ENCODE measurements around the gene SLC2A6. TPM values are rescaled to one million over a fixed set of nuclear protein-coding genes. Genes with fewer than 3 reads are reported as not detected.

Gene SLC2A6
- total RNA-seq, 2 donors from 2014 or later = 1.6 to 2.9 TPM

DNA sequence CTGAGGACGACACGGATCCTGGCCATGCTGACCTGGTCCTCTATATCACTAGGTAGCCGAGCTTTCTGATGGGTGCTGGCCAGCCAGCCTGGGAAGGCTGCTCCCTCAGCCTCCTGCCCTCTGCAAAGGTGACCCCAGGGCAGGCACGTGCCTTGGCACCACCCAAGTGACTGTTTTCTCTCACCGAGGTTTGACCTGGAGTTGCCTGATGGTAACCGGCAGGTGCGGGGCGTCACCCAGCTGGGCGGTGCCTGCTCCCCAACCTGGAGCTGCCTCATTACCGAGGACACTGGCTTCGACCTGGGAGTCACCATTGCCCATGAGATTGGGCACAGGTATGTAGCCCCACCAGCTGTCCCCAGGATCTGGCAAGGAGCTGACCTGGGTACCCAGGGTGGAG lies 52.9 kb downstream of the SLC2A6 start:
- peak; percentile 68 for ATAC-seq
- DNase-seq = peak in 1 of 2 donors; percentile 54
- intact Hi-C loops (cut with DNase I, micrococcal nuclease) = no loop called here

DNA sequence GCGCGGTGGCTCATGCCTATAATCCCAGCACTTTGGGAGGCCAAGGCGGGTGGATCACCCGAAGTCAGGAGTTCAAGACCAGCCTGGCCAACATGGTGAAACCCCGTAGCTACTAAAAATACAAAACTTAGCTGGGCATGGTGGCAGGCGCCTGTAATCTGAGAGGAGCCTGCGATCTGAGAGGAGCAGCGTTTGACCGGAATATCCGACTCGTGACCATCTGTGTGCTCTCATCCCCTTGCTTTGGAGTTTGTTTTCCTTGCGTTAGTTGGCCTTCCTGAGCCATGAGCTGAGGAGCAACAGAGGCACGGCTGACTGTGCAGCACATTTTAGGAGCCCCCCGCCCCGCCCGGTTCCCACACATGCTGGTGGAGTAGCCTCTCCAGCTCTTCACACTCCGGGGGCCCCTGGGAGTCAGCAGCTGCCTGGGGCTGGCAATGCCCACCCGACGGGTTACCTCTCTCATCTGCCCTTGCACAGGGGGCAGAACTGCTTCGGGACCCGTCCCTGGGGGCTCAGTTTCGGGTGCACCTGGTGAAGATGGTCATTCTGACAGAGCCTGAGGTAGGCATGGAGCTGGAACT lies 53.8 kb downstream of the SLC2A6 start:
- intact Hi-C loops (cut with DNase I, micrococcal nuclease) = no loop called here
- no peak for ATAC-seq
- no peak for DNase-seq

DNA sequence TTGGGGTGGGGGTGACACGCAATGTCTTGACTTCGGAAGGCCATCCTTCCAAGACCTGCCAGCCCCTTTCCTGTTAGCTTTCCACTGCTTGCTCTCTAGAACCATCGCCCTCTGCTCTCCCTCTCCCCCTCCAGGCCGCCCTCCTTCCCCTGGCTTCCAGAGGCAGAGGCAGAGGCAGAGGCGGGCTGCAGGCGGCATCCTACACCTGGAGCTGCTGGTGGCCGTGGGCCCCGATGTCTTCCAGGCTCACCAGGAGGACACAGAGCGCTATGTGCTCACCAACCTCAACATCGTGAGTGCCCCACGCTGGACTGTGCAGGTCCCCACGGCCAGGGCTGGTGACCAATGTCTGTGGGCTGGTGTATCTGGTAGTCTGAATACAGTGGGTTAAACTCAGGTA lies 54.7 kb downstream of the SLC2A6 start:
- intact Hi-C loops (cut with DNase I, micrococcal nuclease) = no loop called here
- ATAC-seq (no peak), DNase-seq (no peak)

DNA sequence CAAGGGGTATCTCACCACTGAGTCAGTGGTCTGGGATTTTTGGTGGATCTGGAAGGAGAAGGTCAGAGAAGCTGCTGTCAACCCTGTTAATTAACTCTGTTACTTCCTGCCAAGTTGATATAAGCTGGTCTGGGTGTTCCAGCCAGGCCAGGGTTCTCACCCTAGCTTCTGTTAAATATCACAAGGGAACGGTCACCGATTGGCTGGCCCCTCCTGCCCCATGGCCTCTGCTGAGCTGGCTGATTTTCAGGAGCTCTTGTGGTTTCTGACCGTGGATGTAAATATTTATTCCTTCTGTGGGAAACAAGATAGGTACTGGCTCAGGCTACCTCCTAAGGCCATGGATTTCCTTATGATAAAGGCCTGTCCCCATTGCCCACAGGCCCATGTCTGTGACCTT lies 55.7 kb downstream of the SLC2A6 start:
- DNase-seq (no peak), ATAC-seq (no peak)
- intact Hi-C loops (cut with DNase I, micrococcal nuclease) = no loop called here

DNA sequence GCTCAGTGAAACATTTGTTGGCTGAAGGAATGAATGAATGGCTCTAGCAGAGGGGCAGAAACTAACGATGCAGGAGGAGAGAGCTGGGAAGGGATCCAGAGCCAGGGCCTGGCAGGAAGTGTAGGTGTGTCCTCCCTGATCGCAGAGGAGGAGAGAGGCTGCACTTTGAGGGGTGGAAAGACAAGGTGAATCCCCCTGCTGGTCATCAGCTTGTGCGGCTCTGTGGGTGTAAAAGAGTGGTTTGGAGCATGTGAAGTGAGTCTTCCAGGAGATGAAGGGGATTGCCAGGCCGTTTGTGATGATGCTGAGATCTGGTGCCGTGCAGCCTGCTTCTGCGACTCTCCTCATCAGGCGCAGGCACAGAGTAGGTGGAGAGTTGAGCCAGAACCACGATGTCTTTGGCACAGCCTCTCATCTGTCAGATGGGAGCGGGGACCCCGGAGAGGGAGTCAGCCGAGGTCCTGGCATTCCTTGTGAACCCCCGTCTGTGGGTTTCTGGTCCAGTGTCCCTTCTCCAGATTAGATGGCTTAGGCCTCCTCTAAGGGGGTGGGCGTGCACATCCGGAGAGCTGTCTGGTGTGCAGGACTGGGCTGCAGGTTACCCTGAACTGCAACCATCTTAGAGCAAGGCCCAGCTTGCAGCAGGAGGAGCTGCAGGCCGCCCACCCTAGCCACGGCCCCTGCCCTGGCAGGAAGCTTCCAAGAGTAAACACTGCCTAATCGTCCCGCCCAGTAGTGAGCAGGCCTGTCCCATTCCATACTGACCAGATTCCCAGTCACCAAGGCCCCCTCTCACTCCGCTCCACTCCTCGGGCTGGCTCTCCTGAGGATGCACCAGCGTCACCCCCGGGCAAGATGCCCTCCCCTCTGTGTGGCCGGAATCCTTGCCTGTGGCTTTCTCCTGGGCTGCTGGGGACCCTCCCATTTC lies 57.0 kb downstream of the SLC2A6 start, which contains the start of gene ADAMTS13:
TSS of gene ADAMTS13 (plus strand) at position 753 of the 928 bp plus-strand sequence. CDS start at position 830, 77 bp downstream.
- DNase-seq (no peak), ATAC-seq (no peak)
- intact Hi-C loops (cut with DNase I, micrococcal nuclease) = no loop called here

Other genes starting within 250 kb of the SLC2A6 start
- gene ABO, start 203.9 kb downstream of the SLC2A6 start, total RNA-seq = 10 to 100 TPM; 77.6 to 95.1 TPM
- gene SURF6, start 142.9 kb downstream of the SLC2A6 start, total RNA-seq = 10 to 100 TPM; 24.1 to 27.8 TPM
- 10 to 100 TPM; 18.8 to 20.3 TPM for gene MED22, start 131.0 kb downstream of the SLC2A6 start, total RNA-seq
- 1,000 to 10,000 TPM; 1,331 to 1,405 TPM for gene RPL7A, start 130.9 kb downstream of the SLC2A6 start, total RNA-seq
- 10 to 100 TPM; 42.0 to 48.2 TPM for gene SURF1, start 122.6 kb downstream of the SLC2A6 start, total RNA-seq
- gene SURF2, start 122.5 kb downstream of the SLC2A6 start, total RNA-seq = 10 to 100 TPM in 1 of 2 donors, 1 to 10 TPM in 1; 9.5 to 10.9 TPM
- 100 to 1,000 TPM; 150 to 169 TPM for gene SURF4, start 103.0 kb downstream of the SLC2A6 start, total RNA-seq
- gene STKLD1, start 102.7 kb downstream of the SLC2A6 start, total RNA-seq = under 1 TPM; 0.36 to 0.95 TPM
- 10 to 100 TPM; 18.4 to 22.5 TPM for gene REXO4, start 61.1 kb downstream of the SLC2A6 start, total RNA-seq
- gene ADAMTS13, start 56.7 kb downstream of the SLC2A6 start, total RNA-seq = 1 to 10 TPM; 3.0 to 4.4 TPM
- 10 to 100 TPM; 66.1 to 75.4 TPM for gene CACFD1, start 19.1 kb downstream of the SLC2A6 start, total RNA-seq
- gene MYMK, start 45.9 kb upstream of the SLC2A6 start, total RNA-seq = not detected
- gene ADAMTSL2, start 55.6 kb upstream of the SLC2A6 start, total RNA-seq = 1 to 10 TPM; 1.2 to 1.3 TPM
- gene FAM163B, start 130.3 kb upstream of the SLC2A6 start, total RNA-seq = 1 to 10 TPM in 1 of 2 donors, under 1 TPM in 1; 0.27 to 1.2 TPM
- not detected for gene DBH, start 157.3 kb upstream of the SLC2A6 start, total RNA-seq